Ovary (tissue), 9 donors: Measurements from ENCODE around the gene CARS2. TPM values are rescaled to one million over a fixed set of nuclear protein-coding genes. Genes with fewer than 3 reads are reported as not detected.
A peak's percentile ranks its signal among the peaks of the same experiment; 100 is the strongest.

Experiments used
- DNase-seq, 5 donors: peaks; one replicate each; pipeline ENCODE4 v3.0.0-alpha.2; 2019 to 2020
- H3K27ac ChIP-seq, 2 donors: fragments of 200-600 bp; one replicate each; pipeline versions ENCODE4 v1.5.1 to v1.8.0; 2019 to 2022
- H3K27me3 ChIP-seq: fragments of 200-600 bp; one replicate; pipeline ENCODE4 v1.8.0; 2022
- H3K36me3 ChIP-seq: fragments of 200-600 bp; sonication (generic); one replicate; pipeline ENCODE4 v1.5.1; 2019
- H3K4me1 ChIP-seq: one replicate; pipeline ENCODE4 v1.8.1; 2013; ENCODE audit warnings: mild to moderate bottlenecking, moderate library complexity; ENCODE audit not compliant: insufficient read depth
- H3K4me3 ChIP-seq: fragments of 200-600 bp; sonication (generic); one replicate; pipeline ENCODE4 v1.5.1; 2017
- H3K9me3 ChIP-seq, 2 donors: fragments of 200-600 bp in 1 of 2; sonication (generic) in 1 of 2; one replicate each; pipeline versions ENCODE4 v1.5.1 to v1.8.1; 2013 to 2019; ENCODE audit warnings: mild to moderate bottlenecking in 1 of 2, moderate library complexity in 1 of 2
- CTCF ChIP-seq, 3 donors: fragments of 450-650 bp in 2 of 3; fragments of 200-600 bp in 1 of 3; IDR thresholded peaks; one replicate each; pipeline versions ENCODE4 v1.5.1 to v1.8.0; 2016 to 2022; ENCODE audit warnings: antibody characterized with exemption in 3 of 3, mild to moderate bottlenecking in 1 of 3
- EP300 ChIP-seq: sonication (generic); formaldehyde crosslinking; IDR thresholded peaks from one replicate; pipeline ENCODE4 v1.6.1; 2017; ENCODE audit warnings: antibody characterized with exemption
- POLR2A ChIP-seq: fragments of 450-650 bp; IDR thresholded peaks from one replicate; pipeline ENCODE4 v1.6.1; 2017; ENCODE audit warnings: antibody characterized with exemption, mild to moderate bottlenecking, moderate library complexity
- WGBS, 3 donors: extraction: QIAGEN DNeasy Blood & Tissue Kit in 1 of 3; methylation state at CpG; one replicate each; pipeline versions ENCODE4 v1.1.5 to v1.1.7; 2013 to 2017; 5-methylcytosine and 5-hydroxymethylcytosine counted together
- intact Hi-C, 4 donors: fragments of 100-400 bp; cut with DNase I; formaldehyde crosslinking; loops; one replicate each; pipeline versions ENCODE4 v1.11.0 to v1.15.1; 2022 to 2023
- polyA plus RNA-seq, 2 donors: library from polyadenylated mRNA; stranded (reverse); fragments of 200-250 nt in 1 of 2; fragments of 350-450 nt in 1 of 2; fragmentation: Illumina TruSeq in 1 of 2; extraction: RNeasy Lipid Tissue Mini Kit (QIAGEN cat#74804) in 1 of 2; gene quantifications; one replicate each; pipeline ENCODE4 v1.2.3, GENCODE V29; 2013 to 2014
- total RNA-seq, 7 donors: library from RNA; depleted of rRNA in 2 of 7; stranded (reverse); fragments of >200 nt in 2 of 7; fragmentation: NEBNext Ultra II Directional in 3 of 7; extraction: Animal tissue kit (Norgen Biotek cat#: 25700) in 3 of 7; gene quantifications; one replicate each; pipeline versions ENCODE4 v1.1.0 to v1.2.4, GENCODE V29; 2016 to 2023
- donor health status: DM: no; HTN: no; CAD: no; lungs with moderate emphysema.
- donor health status: DM: no; HTN: no; CAD: no.
- donor health status: Bipolar disorder and iron deficiency.
- donor health status: DM: yes; HTN: yes; CAD: no.
- donor health status: DM: no; HTN: no; CAD: no.
- donor health status: DM: yes; HTN: yes; CAD: no.

Gene CARS2
- total and polyA plus RNA-seq, 9 donors = 34.1 to 65.2 (median 44.3) TPM

- WGBS, 3 donors = 49 to 65% (median 62%) methylated on average over 19 of the region's 19 CpGs
- Histone ChIP-seq H3K4me3 (no peak overlapping the region), H3K27ac (peak overlapping the region; percentile 15 to 34), H3K9me3 (no peaks in the 10 kb centered on the region), H3K4me1 (peaks cover 17% of the 10 kb centered on the region), H3K27me3 (no peaks in the 10 kb centered on the region), H3K36me3 (no peaks in the 10 kb centered on the region)
- TF ChIP-seq POLR2A (no peak), CTCF (IDR thresholded peaks at IDR 0.05) (no peak), EP300 (no peak)
- no peak for DNase-seq
- intact Hi-C loops = no loop called here
Observed at GRCh38 chr13:110625771-110626321, 80.1 kb downstream of the CARS2 start.

GRCh38 chr13:110624766-110625756 lies 80.9 kb downstream of the CARS2 start:
- H3K27ac ChIP-seq = peak overlapping the region; percentile 15 to 34
- WGBS, 3 donors = 82 to 87% (median 84%) methylated on average over 40 to 41 of the region's 41 CpGs
- H3K4me3 ChIP-seq = no peak overlapping the region
- no peaks in the 10 kb centered on the region for H3K9me3 ChIP-seq
- H3K36me3 ChIP-seq = no peaks in the 10 kb centered on the region
- no peak for TF ChIP-seq CTCF (IDR thresholded peaks at IDR 0.05)
- TF ChIP-seq POLR2A = no peak
- TF ChIP-seq EP300 = no peak
- DNase-seq = peak in 1 of 5 donors; percentile 18
- intact Hi-C loops = no loop called here
- H3K27me3 ChIP-seq = no peaks in the 10 kb centered on the region
- H3K4me1 ChIP-seq = peaks cover 16% of the 10 kb centered on the region

- peaks cover 25% of the 10 kb centered on the region for H3K4me1 ChIP-seq
- H3K9me3 ChIP-seq = no peaks in the 10 kb centered on the region
- intact Hi-C loops = no loop called here
- WGBS, 3 donors = 60 to 63% (median 60%) methylated on average over 2 of the region's 2 CpGs
- H3K27me3 ChIP-seq = no peaks in the 10 kb centered on the region
- TF ChIP-seq EP300 (no peak), CTCF (IDR thresholded peaks at IDR 0.05) (no peak), POLR2A (no peak)
- H3K4me3 ChIP-seq = no peak overlapping the region
- no peak for DNase-seq
- no peaks in the 10 kb centered on the region for H3K36me3 ChIP-seq
- no peak overlapping the region for H3K27ac ChIP-seq
Observed at GRCh38 chr13:110620596-110620995, 85.3 kb downstream of the CARS2 start.

- Histone ChIP-seq H3K27ac (peak overlapping the region in 1 of 2 donors; percentile 89), H3K27me3 (no peaks in the 10 kb centered on the region), H3K36me3 (no peaks in the 10 kb centered on the region), H3K4me3 (no peak overlapping the region), H3K4me1 (peaks cover 23% of the 10 kb centered on the region), H3K9me3 (no peaks in the 10 kb centered on the region)
- TF ChIP-seq POLR2A (no peak), EP300 (no peak), CTCF (IDR thresholded peaks at IDR 0.05) (no peak)
- intact Hi-C loops = loop anchor here in 3 of 4 donors (5.0 to 10.0 kb wide), 3 partner anchors 94 to 296 kb away; partner anchors contain the start of genes ANKRD10 (in 1 of the 3) and ING1 (in 1 of the 3)
- WGBS, 3 donors = 82 to 95% (median 82%) methylated on average over 9 of the region's 9 CpGs
- no peak for DNase-seq
Observed at GRCh38 chr13:110618780-110619179, 87.1 kb downstream of the CARS2 start.
